Ovary (tissue), 3 donors: ENCODE results near the gene ITPR1.

Experiments used
- CTCF ChIP-seq, 3 donors: fragments of 450-650 bp in 2 of 3; fragments of 200-600 bp in 1 of 3; IDR thresholded peaks; one replicate each; pipeline versions ENCODE4 v1.5.1 to v1.8.0; 2016 to 2022; ENCODE audit warnings: antibody characterized with exemption in 3 of 3, mild to moderate bottlenecking in 1 of 3
- EP300 ChIP-seq: sonication (generic); formaldehyde crosslinking; IDR thresholded peaks from one replicate; pipeline ENCODE4 v1.6.1; 2017; ENCODE audit warnings: antibody characterized with exemption
- POLR2A ChIP-seq: fragments of 450-650 bp; IDR thresholded peaks from one replicate; pipeline ENCODE4 v1.6.1; 2017; ENCODE audit warnings: antibody characterized with exemption, mild to moderate bottlenecking, moderate library complexity
- donor health status: DM: no; HTN: no; CAD: no.

DNA sequence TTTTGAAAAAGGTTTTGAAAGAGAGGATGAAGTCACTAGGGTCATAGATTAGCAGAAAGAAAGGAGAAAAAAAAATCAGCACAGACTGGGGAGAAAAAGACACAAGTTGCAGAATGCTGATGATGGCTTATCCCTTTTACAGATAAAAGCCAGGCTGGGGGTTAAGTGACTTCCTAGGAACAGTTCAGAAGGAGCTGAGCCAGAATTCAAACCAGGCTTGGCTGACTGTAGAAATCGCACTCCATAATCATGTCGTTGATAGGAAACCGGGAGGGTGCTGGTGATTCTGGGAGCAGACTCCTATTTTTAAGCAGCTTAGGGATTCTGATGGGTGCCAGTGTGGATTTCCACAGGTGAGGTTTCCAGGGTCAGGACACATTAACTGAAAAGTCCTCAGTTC is 326.6 kb downstream of the ITPR1 start:
- TF ChIP-seq CTCF (IDR thresholded peaks at IDR 0.05) (no peak), POLR2A (no peak), EP300 (no peak)
